Testis (tissue), 3 donors: ENCODE results near the gene SPON1. TPM values are rescaled to one million over a fixed set of nuclear protein-coding genes. Genes with fewer than 3 reads are reported as not detected.

Experiments
- DNase-seq: peaks from one replicate; pipeline ENCODE4 v3.0.0-alpha.2; 2019
- H3K27ac ChIP-seq, 2 donors: fragments of 200-600 bp; sonication (generic); one replicate each; pipeline ENCODE4 v1.5.1; 2019
- H3K27me3 ChIP-seq: fragments of 200-600 bp; sonication (generic); one replicate; pipeline ENCODE4 v1.5.1; 2019
- H3K36me3 ChIP-seq: fragments of 200-600 bp; sonication (generic); one replicate; pipeline ENCODE4 v1.5.1; 2017; ENCODE audit warnings: low read depth; ENCODE audit errors: missing control alignments
- H3K4me1 ChIP-seq: fragments of 200-600 bp; sonication (generic); one replicate; pipeline ENCODE4 v1.5.1; 2019
- H3K4me3 ChIP-seq, 2 donors: fragments of 200-600 bp; sonication (generic); one replicate each; pipeline ENCODE4 v1.5.1; 2017 to 2019
- H3K9me3 ChIP-seq: fragments of 200-600 bp; sonication (generic); one replicate; pipeline ENCODE4 v1.5.1; 2017
- CTCF ChIP-seq, 3 experiments: fragments of 450-650 bp in 2 of 3; fragments of 200-600 bp in 1 of 3; sonication (generic) in 1 of 3; IDR thresholded peaks; one replicate each; pipeline ENCODE4 v1.5.1; 2016 to 2019; ENCODE audit warnings: antibody characterized with exemption in 3 of 3, mild to moderate bottlenecking in 2 of 3, moderate library complexity in 1 of 3
- POLR2A ChIP-seq: fragments of 450-650 bp; IDR thresholded peaks from one replicate; pipeline ENCODE4 v1.6.1; 2017; ENCODE audit warnings: antibody characterized with exemption, mild to moderate bottlenecking, moderate library complexity
- WGBS, 2 donors: methylation state at CpG; one replicate each; pipeline ENCODE4 v1.1.5; 2018; 5-methylcytosine and 5-hydroxymethylcytosine counted together
- intact Hi-C: fragments of 100-400 bp; cut with DNase I; formaldehyde crosslinking; loops from one replicate; pipeline ENCODE4 v1.15.1; 2023; ENCODE audit warnings: low total_unique reads
- polyA plus RNA-seq: library from polyadenylated mRNA; stranded (reverse); fragments of 350-450 nt; fragmentation: Illumina TruSeq; extraction: RNeasy Lipid Tissue Mini Kit (QIAGEN cat#74804); gene quantifications from one replicate; pipeline ENCODE4 v1.2.3, GENCODE V29; 2014; ENCODE audit warnings: low read depth, low replicate concordance; ENCODE audit not compliant: insufficient read depth
- total RNA-seq, 2 donors: library from RNA; depleted of rRNA; stranded (reverse); fragments of >200 nt; gene quantifications; one replicate each; pipeline ENCODE4 v1.2.3, GENCODE V29; 2016

The SPON1 gene
- total and polyA plus RNA-seq, 3 donors from 2014 or later = 6.9 to 11.9 (median 7.6) TPM

DNA sequence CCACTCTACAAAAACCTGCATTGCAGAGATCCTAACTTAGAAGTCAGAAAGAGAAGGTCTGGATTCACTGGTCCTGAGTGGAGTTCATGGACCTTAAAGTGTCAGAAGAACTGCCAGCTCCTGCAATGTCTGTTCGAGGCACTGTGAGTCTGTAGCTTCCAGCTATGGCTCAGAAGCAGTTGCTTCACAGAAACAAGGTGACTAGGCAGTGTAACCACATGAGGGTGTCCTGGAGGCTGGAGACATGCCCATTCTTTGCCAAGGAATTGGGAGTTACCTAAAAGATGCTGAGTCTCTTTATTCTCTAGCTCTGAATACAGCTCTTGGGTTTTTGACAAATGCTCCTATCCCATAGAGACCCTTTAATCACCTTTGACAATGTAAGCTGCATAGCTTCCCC lies 130.5 kb downstream of the SPON1 start:
- TF ChIP-seq CTCF (IDR thresholded peaks at IDR 0.05) = no peak
- H3K4me1 ChIP-seq = no peaks in the 10 kb centered on the region
- no peaks in the 10 kb centered on the region for H3K9me3 ChIP-seq
- H3K27me3 ChIP-seq = no peaks in the 10 kb centered on the region
- no peak for DNase-seq
- WGBS, 2 donors = 0 to 54% methylated on average over 1 of the region's 1 CpG
- no peaks in the 10 kb centered on the region for H3K36me3 ChIP-seq
- no peak overlapping the region for H3K4me3 ChIP-seq
- intact Hi-C loops = no loop called here
- no peak overlapping the region for H3K27ac ChIP-seq

- no peak for TF ChIP-seq CTCF (IDR thresholded peaks at IDR 0.05)
- TF ChIP-seq POLR2A = no peak
- no peak for DNase-seq
- H3K36me3 ChIP-seq = no peaks in the 10 kb centered on the region
- no peaks in the 10 kb centered on the region for H3K27me3 ChIP-seq
- H3K4me1 ChIP-seq = no peaks in the 10 kb centered on the region
- H3K4me3 ChIP-seq = no peak overlapping the region
- H3K9me3 ChIP-seq = no peaks in the 10 kb centered on the region
- WGBS, 2 donors = 87 to 89% methylated on average over 3 of the region's 3 CpGs
- no peak overlapping the region for H3K27ac ChIP-seq
- intact Hi-C loops = no loop called here
These were observed 132.0 kb downstream of the SPON1 start for GRCh38 chr11:14094481-14095037.

DNA sequence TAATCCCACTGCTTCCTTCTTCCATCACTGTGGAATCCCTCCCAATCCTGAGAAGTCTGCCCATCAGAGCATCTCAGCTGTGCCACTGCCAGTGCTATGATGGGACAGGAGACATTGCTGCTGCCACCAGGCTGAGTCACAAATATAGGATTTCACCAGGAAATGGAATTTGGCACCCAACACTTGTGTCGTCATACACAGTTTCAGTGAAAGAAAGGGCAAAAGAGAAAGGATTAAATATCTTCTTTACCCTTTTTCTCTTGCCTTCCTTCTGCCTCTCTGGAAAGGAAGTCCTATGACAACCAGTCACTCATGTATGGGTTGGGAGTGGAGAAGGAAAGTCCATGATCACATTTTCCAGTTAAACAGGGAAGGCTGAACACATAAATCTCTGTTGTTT lies 133.4 kb downstream of the SPON1 start:
- no peaks in the 10 kb centered on the region for H3K4me1 ChIP-seq
- 92 to 97% methylated on average over 1 of the region's 1 CpG for WGBS, 2 donors
- H3K27ac ChIP-seq = no peak overlapping the region
- TF ChIP-seq POLR2A = no peak
- no peak for TF ChIP-seq CTCF (IDR thresholded peaks at IDR 0.05)
- H3K4me3 ChIP-seq = no peak overlapping the region
- H3K27me3 ChIP-seq = no peaks in the 10 kb centered on the region
- intact Hi-C loops = no loop called here
- no peaks in the 10 kb centered on the region for H3K36me3 ChIP-seq
- H3K9me3 ChIP-seq = no peaks in the 10 kb centered on the region
- DNase-seq = no peak

GRCh38 chr11:14096606-14097005 lies 134.1 kb downstream of the SPON1 start:
- DNase-seq = no peak
- no peaks in the 10 kb centered on the region for H3K4me1 ChIP-seq
- TF ChIP-seq POLR2A (no peak), CTCF (IDR thresholded peaks at IDR 0.05) (no peak)
- H3K27ac ChIP-seq = no peak overlapping the region
- H3K36me3 ChIP-seq = no peaks in the 10 kb centered on the region
- H3K27me3 ChIP-seq = no peaks in the 10 kb centered on the region
- no peak overlapping the region for H3K4me3 ChIP-seq
- no peaks in the 10 kb centered on the region for H3K9me3 ChIP-seq
- intact Hi-C loops = no loop called here

DNA sequence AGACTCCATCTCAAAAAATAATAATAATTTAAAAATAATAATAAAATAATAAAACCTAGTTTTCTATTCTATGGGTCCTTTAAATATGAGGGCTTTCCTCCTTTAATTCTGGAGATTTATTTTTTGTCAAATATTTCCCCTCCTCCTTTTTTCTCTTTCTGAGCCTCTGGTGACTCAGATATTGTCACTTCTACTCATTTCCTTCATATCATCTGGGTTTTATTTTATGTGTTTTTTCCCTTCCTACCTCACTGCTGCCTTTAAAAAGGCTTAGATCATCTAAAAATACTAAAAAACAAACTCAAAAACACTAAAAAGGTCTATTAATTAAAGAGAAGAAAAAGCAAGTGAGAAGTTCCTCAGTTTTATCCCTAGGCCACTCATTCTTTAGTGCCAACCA lies 138.9 kb downstream of the SPON1 start:
- DNase-seq = no peak
- intact Hi-C loops = no loop called here
- H3K36me3 ChIP-seq = no peaks in the 10 kb centered on the region
- no peak overlapping the region for H3K27ac ChIP-seq
- no peaks in the 10 kb centered on the region for H3K4me1 ChIP-seq
- no peaks in the 10 kb centered on the region for H3K9me3 ChIP-seq
- no peak overlapping the region for H3K4me3 ChIP-seq
- TF ChIP-seq CTCF (IDR thresholded peaks at IDR 0.05) (no peak), POLR2A (no peak)
- H3K27me3 ChIP-seq = no peaks in the 10 kb centered on the region
